K562 (cell line): ENCODE measurements around the gene PAQR7. TPM values are rescaled to one million over a fixed set of nuclear protein-coding genes. Genes with fewer than 3 reads are reported as not detected.

Experiments used
- DMBX1 ChIP-seq: fragments of 250-450 bp; sonication (Bioruptor Pico); IDR thresholded peaks from 2 replicates; pipeline ENCODE4 v1.8.0; 2022; ENCODE audit warnings: inconsistent platforms, mild to moderate bottlenecking, moderate library complexity, borderline replicate concordance
- ELF4 ChIP-seq: fragments of 450-650 bp; formaldehyde crosslinking; IDR thresholded peaks from 2 replicates; pipeline ENCODE4 v1.4.0; 2022; ENCODE audit warnings: missing genetic modification characterization
- ETV5 ChIP-seq: sonication (generic); formaldehyde crosslinking; IDR thresholded peaks from 2 replicates; pipeline ENCODE4 v1.4.0; 2020; ENCODE audit warnings: low read depth, mild to moderate bottlenecking, missing genetic modification reagents
- KAT8 ChIP-seq: fragments of 450-650 bp; IDR thresholded peaks from 2 replicates; pipeline ENCODE4 v1.6.1; 2016; ENCODE audit warnings: low read depth, mild to moderate bottlenecking
- KDM2B ChIP-seq: fragments of 250-450 bp; sonication (Bioruptor Pico); IDR thresholded peaks from 2 replicates; pipeline ENCODE4 v1.8.0; 2021; ENCODE audit warnings: mild to moderate bottlenecking, moderate library complexity
- LCOR ChIP-seq: sonication (generic); formaldehyde crosslinking; IDR thresholded peaks from 2 replicates; pipeline ENCODE4 v1.8.0; 2022; ENCODE audit warnings: mild to moderate bottlenecking, missing genetic modification reagents
- MAZ ChIP-seq, 2 experiments: fragments of 450-650 bp in 1 of 2; sonication (generic) in 1 of 2; formaldehyde crosslinking; IDR thresholded peaks in 1 of 2; conservative IDR thresholded peaks in 1 of 2; 2 replicates each; pipeline versions ENCODE4 v1.4.0 to v1.5.0; 2020; ENCODE audit warnings: mild to moderate bottlenecking in 1 of 2, missing genetic modification reagents in 1 of 2
- MCM7 ChIP-seq, 2 experiments: fragments of 450-650 bp; IDR thresholded peaks; 2 replicates each; pipeline ENCODE4 v1.6.1; 2016 to 2018
- SMAD2 ChIP-seq: fragments of 150-350 bp; IDR thresholded peaks from 2 replicates; pipeline ENCODE4 v1.6.1; 2014; ENCODE audit warnings: low read depth, mild to moderate bottlenecking, low read length
- SREBF2 ChIP-seq: sonication (generic); formaldehyde crosslinking; IDR thresholded peaks from 2 replicates; pipeline ENCODE4 v1.4.0; 2020; ENCODE audit warnings: mild to moderate bottlenecking, missing genetic modification reagents
- TAF1 ChIP-seq: IDR thresholded peaks from 2 replicates; pipeline ENCODE4 v1.6.1; 2011; ENCODE audit warnings: mild to moderate bottlenecking, low read length, moderate library complexity; ENCODE audit not compliant: insufficient read depth, control insufficient read depth, severe bottlenecking; ENCODE audit errors: extremely low read depth
- TFAM ChIP-seq: fragments of 250-450 bp; sonication (Bioruptor Pico); conservative IDR thresholded peaks from 2 replicates; pipeline ENCODE4 v1.5.0; 2021; ENCODE audit warnings: mild to moderate bottlenecking, moderate library complexity
- USF2 ChIP-seq: sonication (generic); formaldehyde crosslinking; IDR thresholded peaks from 2 replicates; pipeline ENCODE4 v1.5.0; 2020; ENCODE audit warnings: missing genetic modification reagents
- XRCC5 ChIP-seq: fragments of 200-400 bp; formaldehyde crosslinking; IDR thresholded peaks from 2 replicates; pipeline ENCODE4 v1.6.1; 2017; ENCODE audit warnings: low read depth, mild to moderate bottlenecking, low read length
- ZBTB7A ChIP-seq: IDR thresholded peaks from 2 replicates; pipeline ENCODE4 v1.6.1; 2011; ENCODE audit warnings: low read depth, mild to moderate bottlenecking, low read length, moderate library complexity, borderline replicate concordance; ENCODE audit not compliant: control insufficient read depth
- ZC3H8 ChIP-seq: fragments of 450-650 bp; IDR thresholded peaks from 2 replicates; pipeline ENCODE4 v1.6.1; 2017
- ZEB2 ChIP-seq: fragments of 450-650 bp; IDR thresholded peaks from 2 replicates; pipeline ENCODE4 v1.6.1; 2016
- ZNF133 ChIP-seq: fragments of 250-450 bp; sonication (Bioruptor Pico); IDR thresholded peaks from 2 replicates; pipeline ENCODE4 v1.4.0; 2020; ENCODE audit warnings: mild to moderate bottlenecking
- ZNF184 ChIP-seq: sonication (generic); formaldehyde crosslinking; IDR thresholded peaks from 2 replicates; pipeline ENCODE4 v1.5.0; 2020; ENCODE audit warnings: missing genetic modification reagents
- ZNF512 ChIP-seq: IDR thresholded peaks from 2 replicates; pipeline ENCODE4 v1.6.1; 2016; ENCODE audit warnings: missing genetic modification characterization, missing compliant biosample characterization
- polyA plus RNA-seq, 8 experiments: library from polyadenylated mRNA; depleted of rRNA in 4 of 8; stranded (reverse) in 5 of 8; unstranded in 3 of 8; fragments of >200 nt; fragmentation: Nextera tagmentation in 2 of 8; fragmentation: Illumina TruSeq in 1 of 8; extraction: Ambion mirVana in 2 of 8; extraction: Trizol in 1 of 8; gene quantifications; 2 replicates each; pipeline versions ENCODE4 v1.2.1 to v1.2.3, GENCODE V29; 2011 to 2014; ENCODE audit warnings: inconsistent platforms in 1 of 8, missing spikeins in 1 of 8
- total RNA-seq, 7 experiments: library from RNA; depleted of rRNA in 6 of 7; stranded (reverse); fragments of >200 nt in 6 of 7; fragmentation: Illumina TruSeq in 2 of 7; extraction: Trizol in 2 of 7; gene quantifications; 2 replicates each; pipeline versions ENCODE4 v1.2.1 to v1.2.3, GENCODE V29; 2011 to 2021; ENCODE audit warnings: low replicate concordance in 1 of 7
- TF ChIP-seq, protein P1 (sequence below): fragments of 250-450 bp; sonication (Bioruptor Pico); IDR thresholded peaks from 2 replicates; pipeline ENCODE4 v1.4.0; 2020; ENCODE audit warnings: mild to moderate bottlenecking, moderate library complexity, borderline replicate concordance

Gene PAQR7
- total and polyA plus RNA-seq, 9 of the 15 experiments (the other 6 are each of a cell fraction or from before 2014, with no cell fraction given) = 1.1 to 5.2 (median 2.6) TPM

DNA sequence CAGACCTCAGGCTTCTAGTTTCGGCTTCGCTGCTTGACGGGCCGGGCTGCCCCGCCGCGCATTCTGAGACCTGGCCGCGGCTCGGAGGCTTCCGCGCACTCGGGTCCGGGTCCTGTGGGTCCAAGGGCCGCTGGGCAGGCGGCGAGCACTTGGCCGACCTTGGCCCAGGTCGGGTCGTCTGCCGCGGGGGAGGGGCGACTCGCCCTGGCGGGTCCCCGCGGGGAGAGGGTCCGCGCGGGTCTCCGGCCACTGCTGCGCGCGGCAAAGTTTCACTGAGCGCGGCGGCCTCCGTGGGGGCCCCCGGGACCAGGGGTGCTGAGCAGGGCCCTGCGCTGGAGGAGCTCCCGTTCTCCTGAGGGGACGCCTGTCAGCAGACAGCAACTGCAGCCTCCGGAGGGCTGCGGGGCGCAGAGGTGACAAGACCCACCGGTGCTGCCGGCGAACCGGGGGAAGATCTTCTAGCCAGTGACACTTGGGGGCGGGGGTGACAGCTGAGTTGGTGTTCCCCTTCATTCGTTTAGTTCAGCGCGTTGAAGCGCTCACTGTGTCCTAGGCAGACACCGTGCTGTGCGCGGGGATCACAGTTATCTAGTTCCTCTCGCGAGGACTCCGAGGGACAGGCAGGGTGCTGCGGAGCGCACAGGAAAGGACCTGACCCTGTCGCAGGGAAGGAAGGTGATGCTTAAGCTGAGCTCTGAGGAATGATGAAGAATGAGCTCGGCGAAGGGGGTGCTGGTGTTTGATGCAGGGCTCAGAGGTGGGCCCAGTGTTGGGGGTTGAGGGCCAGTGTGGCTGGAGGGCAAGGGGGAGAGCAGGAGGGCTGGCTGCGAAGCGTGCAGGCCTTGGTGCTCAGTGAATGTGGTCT lies 55.0 kb downstream of the PAQR7 start (continued):
- TF ChIP-seq, protein P1, sequence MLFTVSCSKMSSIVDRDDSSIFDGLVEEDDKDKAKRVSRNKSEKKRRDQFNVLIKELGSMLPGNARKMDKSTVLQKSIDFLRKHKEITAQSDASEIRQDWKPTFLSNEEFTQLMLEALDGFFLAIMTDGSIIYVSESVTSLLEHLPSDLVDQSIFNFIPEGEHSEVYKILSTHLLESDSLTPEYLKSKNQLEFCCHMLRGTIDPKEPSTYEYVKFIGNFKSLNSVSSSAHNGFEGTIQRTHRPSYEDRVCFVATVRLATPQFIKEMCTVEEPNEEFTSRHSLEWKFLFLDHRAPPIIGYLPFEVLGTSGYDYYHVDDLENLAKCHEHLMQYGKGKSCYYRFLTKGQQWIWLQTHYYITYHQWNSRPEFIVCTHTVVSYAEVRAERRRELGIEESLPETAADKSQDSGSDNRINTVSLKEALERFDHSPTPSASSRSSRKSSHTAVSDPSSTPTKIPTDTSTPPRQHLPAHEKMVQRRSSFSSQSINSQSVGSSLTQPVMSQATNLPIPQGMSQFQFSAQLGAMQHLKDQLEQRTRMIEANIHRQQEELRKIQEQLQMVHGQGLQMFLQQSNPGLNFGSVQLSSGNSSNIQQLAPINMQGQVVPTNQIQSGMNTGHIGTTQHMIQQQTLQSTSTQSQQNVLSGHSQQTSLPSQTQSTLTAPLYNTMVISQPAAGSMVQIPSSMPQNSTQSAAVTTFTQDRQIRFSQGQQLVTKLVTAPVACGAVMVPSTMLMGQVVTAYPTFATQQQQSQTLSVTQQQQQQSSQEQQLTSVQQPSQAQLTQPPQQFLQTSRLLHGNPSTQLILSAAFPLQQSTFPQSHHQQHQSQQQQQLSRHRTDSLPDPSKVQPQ (CRISPR knock-in tag) = no peak
- no peak for TF ChIP-seq ZNF133 (CRISPR knock-in tag)
- TF ChIP-seq MCM7 (IDR thresholded peaks at IDR 0.05) = no peak
- TF ChIP-seq ZNF512 (tag) = no peak
- TF ChIP-seq LCOR (CRISPR knock-in tag) = peak; percentile 53; the same call in 1 of the 2 replicates
- TF ChIP-seq XRCC5 = no peak
- no peak for TF ChIP-seq ZC3H8
- TF ChIP-seq ELF4 (CRISPR knock-in tag) = peak; percentile 82
- no peak for TF ChIP-seq TFAM (CRISPR knock-in tag)
- TF ChIP-seq KAT8 = no peak
- TF ChIP-seq SREBF2 (CRISPR knock-in tag) = no peak
- TF ChIP-seq ZBTB7A = peak; percentile 58; the same call in 1 of the 2 replicates
- no peak for TF ChIP-seq SMAD2
- no peak; the same call in none of the 2 replicates for TF ChIP-seq ETV5 (CRISPR knock-in tag)
- TF ChIP-seq ZEB2 = no peak
- no peak for TF ChIP-seq DMBX1
- no peak for TF ChIP-seq USF2 (CRISPR knock-in tag)
- TF ChIP-seq ZNF184 = no peak
- no peak for TF ChIP-seq KDM2B (CRISPR knock-in tag)
- TF ChIP-seq TAF1 = peak; percentile 73
- TF ChIP-seq MAZ (CRISPR knock-in tag; conservative IDR thresholded peaks at IDR 0.05 in 1 of 2, IDR thresholded peaks at IDR 0.05 in 1 of 2) = no peak
